ENCODE measurements around the gene PSKH1. TPM values are rescaled to one million over a fixed set of nuclear protein-coding genes. Genes with fewer than 3 reads are reported as not detected.

The PSKH1 gene
- total and polyA plus RNA-seq, 3 donors from 2014 or later: 47.7 to 66.8 (median 50.5) TPM

- Histone ChIP-seq H3K4me3 (no peak overlapping the region), H3K36me3 (ENCODE audit: low read depth, missing control alignments) (no peaks in the 10 kb centered on the region), H3K9me3 (no peaks in the 10 kb centered on the region), H3K27ac (no peak overlapping the region), H3K4me1 (peaks cover 17% of the 10 kb centered on the region), H3K27me3 (no peaks in the 10 kb centered on the region)
- intact Hi-C loops (cut with DNase I; ENCODE audit: low total_unique reads): no loop called here
- no peak for DNase-seq
- 82 to 83% methylated on average over 5 of the region's 5 CpGs for WGBS, 2 donors
- TF ChIP-seq POLR2A (IDR thresholded peaks at IDR 0.05): no peak
- TF ChIP-seq CTCF (IDR thresholded peaks at IDR 0.05): no peak
Observed at GRCh38 chr16:67922221-67922620, 29.2 kb downstream of the PSKH1 start.

- 77 to 93% methylated on average over 7 to 8 of the region's 8 CpGs for WGBS, 2 donors
- Histone ChIP-seq H3K36me3 (ENCODE audit: low read depth, missing control alignments) (no peaks in the 10 kb centered on the region), H3K27ac (no peak overlapping the region), H3K9me3 (no peaks in the 10 kb centered on the region), H3K27me3 (no peaks in the 10 kb centered on the region), H3K4me1 (peaks cover 13% of the 10 kb centered on the region), H3K4me3 (no peak overlapping the region)
- no peak for TF ChIP-seq POLR2A (IDR thresholded peaks at IDR 0.05)
- no peak for TF ChIP-seq CTCF (IDR thresholded peaks at IDR 0.05)
- intact Hi-C loops (cut with DNase I; ENCODE audit: low total_unique reads): no loop called here
- DNase-seq: no peak
Observed at GRCh38 chr16:67922740-67923139, 29.7 kb downstream of the PSKH1 start.

GRCh38 chr16:67923414-67924116 is 30.5 kb downstream of the PSKH1 start:
- H3K4me1 ChIP-seq: peaks cover 11% of the 10 kb centered on the region
- H3K27ac ChIP-seq: no peak overlapping the region

DNA sequence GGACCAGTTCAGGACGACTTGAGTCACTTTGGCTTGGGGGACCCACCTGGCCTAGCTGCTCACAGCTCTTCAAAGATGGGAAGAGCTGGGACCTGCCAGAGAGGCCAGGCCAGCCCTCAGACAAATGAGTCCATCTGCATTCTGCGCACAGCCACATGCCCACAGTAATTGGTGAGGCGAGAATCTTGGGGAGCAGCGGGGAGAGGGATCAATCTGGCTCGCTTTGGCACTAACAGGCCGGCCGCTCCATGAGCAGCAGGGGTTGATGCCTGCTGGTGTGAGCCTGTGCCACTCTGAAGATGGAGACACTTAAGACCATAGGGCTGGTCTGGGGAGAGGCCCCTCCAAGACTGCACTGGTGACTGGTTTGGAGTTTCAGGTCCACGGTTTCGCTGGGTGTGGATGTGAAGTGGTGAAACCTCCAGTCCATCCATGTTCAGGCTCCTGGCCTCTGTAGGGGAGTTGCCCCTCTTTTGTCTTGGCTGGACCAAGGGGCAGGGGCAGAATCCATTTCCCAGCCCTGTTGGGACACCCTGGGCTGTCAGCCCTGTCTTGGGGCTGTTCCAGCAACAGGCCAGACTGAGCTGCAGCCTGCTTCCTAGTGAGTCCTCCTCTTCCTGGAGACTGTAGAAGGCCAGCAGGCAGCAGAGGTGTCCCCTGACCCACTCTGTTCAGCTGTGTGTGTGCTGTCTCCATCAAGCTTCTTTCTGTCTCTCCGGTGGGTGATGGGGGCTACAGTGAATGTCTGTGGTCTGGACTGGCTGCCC is 31.3 kb downstream of the PSKH1 start:
- no peaks in the 10 kb centered on the region for H3K36me3 ChIP-seq (ENCODE audit: low read depth, missing control alignments)
- no peaks in the 10 kb centered on the region for H3K9me3 ChIP-seq
- no peak for TF ChIP-seq CTCF (IDR thresholded peaks at IDR 0.05)
- no peak for TF ChIP-seq POLR2A (IDR thresholded peaks at IDR 0.05)
- DNase-seq: no peak
- intact Hi-C loops (cut with DNase I; ENCODE audit: low total_unique reads): no loop called here
- WGBS, 2 donors: 64 to 86% methylated on average over 6 to 10 of the region's 10 CpGs
- no peak overlapping the region for H3K27ac ChIP-seq
- no peaks in the 10 kb centered on the region for H3K27me3 ChIP-seq
- peaks cover 11% of the 10 kb centered on the region for H3K4me1 ChIP-seq
- H3K4me3 ChIP-seq: no peak overlapping the region

More at GRCh38 chr16:67923414-67924116, 30.5 kb downstream of the PSKH1 start:
- Histone ChIP-seq H3K36me3 (ENCODE audit: low read depth, missing control alignments) (no peaks in the 10 kb centered on the region), H3K9me3 (no peaks in the 10 kb centered on the region), H3K27me3 (no peaks in the 10 kb centered on the region), H3K4me3 (no peak overlapping the region)
- intact Hi-C loops (cut with DNase I; ENCODE audit: low total_unique reads): no loop called here
- WGBS, 2 donors: 81 to 86% methylated on average over 10 of the region's 10 CpGs
- peak; percentile 46 for DNase-seq
- TF ChIP-seq CTCF (IDR thresholded peaks at IDR 0.05) (no peak), POLR2A (IDR thresholded peaks at IDR 0.05) (no peak)

All from testis (tissue), 3 donors.